GM21528 (cell line): ENCODE results near the gene DUS3L.
"Not testable (repeated sequence)": the region's sequence is repeated elsewhere in the genome, so short reads cannot be mapped to it uniquely, and the experiment has no call there.

Source experiments
- ATAC-seq: cut with Tn5 transposase; IDR thresholded peaks from one replicate; pipeline ENCODE4 v1.9.1; 2021; ENCODE audit warnings: mild to moderate bottlenecking, moderate library complexity; ENCODE audit not compliant: unreplicated experiment, low FRiP score

DUS3L gene

DNA sequence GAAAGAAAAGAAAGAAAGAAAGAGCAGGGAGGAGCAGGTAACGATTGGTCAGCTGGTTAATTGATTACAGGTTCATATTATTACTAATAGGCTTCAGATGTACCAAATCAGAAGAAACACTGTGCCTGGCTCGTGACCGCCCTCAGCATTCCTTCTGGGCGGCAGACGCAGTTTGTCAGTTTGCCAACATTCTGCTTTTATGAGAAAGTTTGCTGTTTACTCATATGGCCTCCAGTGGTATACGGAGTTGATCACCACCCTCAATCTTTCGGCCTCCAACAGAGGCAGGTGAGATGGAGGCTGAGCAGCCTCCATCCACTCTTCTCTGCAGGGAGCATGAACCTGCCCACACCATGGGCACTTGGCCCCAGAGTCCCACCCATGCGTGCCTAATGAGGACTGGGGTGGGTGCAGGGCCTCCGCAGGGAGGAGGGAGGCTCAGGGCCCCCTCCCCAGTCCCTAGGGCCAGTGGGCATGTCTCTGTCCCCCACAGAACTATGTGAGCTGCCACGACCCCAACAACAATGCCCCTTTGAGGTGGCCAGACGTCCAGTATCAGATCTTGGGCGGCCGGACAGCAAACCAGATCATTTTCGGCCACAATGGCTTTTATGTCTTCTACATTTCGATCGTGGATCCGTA is 15.2 kb downstream of the DUS3L start:
- ATAC-seq: no peak

DNA sequence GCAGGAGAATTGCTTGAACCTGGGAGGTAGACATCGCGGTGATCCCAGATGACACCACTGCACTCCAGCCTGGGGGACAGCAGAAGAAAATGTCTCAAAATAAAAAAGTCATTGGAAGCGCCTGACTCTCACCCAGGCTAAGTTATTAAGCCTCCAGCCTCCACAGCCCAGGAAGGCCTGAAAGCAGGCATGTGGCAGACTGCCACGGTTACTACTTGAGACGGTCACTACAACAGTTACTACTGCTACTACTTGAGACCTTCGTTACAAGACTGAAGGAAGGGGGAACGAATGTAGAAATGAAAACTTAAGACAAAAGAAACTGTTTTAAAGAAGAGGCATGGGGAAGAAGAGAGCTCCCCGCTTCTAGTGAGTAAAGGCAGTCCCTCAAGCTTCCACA is 16.0 kb downstream of the DUS3L start:
- no peak for ATAC-seq

DNA sequence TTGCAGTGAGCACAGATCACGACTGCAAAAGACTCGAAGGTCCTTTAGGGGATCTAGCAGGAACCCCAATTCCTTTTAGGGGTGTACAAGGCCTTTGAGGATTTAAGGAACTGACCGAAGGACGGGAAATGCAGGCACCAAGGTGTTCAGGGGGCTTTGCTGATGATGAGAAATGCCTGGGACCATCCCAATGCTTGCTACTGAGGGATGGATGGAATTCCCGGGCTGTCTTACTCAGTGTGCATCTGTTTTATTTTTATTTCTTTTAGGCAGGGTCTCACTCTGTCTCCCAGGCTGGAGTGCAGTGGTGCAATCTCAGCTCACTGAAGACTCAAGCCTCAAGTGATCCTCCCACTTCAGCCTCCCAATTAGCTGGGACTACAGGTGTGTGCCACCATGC is 17.7 kb downstream of the DUS3L start:
- no peak for ATAC-seq

DNA sequence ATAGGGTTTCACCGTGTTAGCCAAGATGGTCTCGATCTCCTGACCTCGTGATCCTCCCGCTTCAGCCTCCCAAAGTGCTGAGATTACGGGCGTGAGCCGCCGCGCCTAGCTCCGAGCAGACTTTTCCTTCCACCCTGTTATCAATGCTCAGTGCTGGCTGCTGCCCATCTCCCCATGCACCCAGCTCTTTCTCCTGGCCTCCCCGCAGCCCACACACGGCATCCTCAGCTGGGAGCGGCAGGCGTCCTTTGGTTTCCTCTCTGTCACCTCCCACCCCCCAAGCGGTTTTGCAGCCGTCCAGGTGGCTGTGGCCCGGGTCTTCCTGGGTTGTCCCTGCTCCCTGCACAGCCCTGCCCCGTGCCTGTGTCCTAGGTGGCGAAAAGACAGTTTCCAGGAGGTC is 18.5 kb downstream of the DUS3L start:
- ATAC-seq: no peak

DNA sequence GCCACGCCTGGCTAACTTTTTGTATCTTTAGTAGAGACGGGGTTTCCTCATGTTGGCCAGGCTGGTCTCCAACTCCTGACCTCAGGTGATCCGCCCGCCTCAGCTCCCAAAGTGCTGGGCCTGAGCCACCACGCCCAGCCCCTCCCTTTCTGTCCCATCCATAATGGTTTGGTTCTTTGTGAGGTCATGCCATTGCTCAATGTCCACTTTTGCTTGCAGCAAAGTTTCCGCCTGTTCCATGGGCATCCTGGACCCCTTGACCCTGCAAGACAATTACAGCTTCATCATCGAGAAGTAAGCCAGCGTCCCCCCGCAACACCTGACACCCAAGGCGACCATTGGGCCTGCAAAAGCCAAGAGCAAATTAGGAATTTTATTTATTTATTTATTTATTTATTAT is 23.0 kb downstream of the DUS3L start:
- ATAC-seq: no peak

DNA sequence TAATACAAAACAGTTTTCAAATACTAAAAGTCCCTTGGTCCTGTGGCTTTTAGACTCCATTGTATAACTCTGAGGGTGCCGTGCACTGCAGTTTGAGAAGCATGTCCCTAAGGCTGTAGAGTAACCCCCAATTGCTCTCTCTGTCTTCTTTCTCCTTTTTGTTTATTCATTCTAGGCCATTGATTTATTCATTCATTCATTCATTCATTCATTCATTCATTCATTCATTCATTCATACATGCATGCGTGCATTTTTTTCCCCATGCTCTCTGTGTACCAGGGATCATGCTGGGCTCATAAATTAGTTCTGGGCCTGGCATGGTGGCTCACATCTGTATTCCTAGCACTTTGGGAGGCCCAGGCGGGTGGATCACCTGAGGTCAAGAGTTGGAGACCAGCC is 25.7 kb downstream of the DUS3L start:
- no peak for ATAC-seq

DNA sequence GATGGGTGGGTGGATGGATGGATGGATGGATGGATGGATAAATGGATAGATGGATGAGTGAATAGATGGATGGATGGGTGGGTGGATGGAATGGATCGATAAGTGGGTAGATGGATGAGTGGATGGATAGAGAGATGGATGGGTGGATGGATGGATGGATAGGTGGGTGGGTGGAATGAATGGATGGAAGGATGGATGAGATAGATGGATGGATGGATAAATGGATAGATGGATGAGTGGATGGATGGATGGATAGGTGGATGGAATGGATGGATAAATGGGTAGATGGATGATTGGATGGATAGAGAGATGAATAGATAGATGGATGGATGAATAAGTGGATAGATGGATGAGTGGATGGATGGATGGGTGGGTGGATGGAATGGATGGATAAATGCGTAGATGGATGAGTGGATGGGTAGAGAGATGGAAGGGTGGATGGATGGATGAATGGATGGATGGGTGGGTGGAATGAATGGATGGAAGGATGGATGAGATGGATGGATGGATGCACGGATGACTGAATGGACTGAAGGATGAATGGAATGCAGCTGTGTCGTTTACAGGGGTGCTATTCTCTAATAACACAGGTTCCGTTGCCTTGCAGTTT is 28.2 kb downstream of the DUS3L start:
- no peak for ATAC-seq

DNA sequence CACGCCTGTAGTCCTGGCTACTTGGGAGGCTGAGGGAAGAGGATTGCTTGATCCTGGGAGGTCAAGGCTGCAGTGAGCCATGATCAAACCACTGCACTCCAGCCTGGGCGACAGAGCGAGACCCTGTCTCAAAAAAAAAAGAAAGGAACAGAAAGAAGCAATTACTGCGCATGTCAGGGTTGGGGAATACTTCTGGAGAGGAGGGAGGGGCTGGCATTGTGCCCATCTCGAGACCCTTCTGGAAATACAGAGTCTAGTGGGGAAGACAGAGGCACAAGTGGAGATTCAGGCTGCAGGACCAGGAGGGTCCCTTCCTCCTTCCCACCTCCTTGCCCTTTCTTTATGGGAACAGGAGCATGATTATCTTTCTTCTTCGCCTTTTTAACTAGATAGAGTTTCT is 37.2 kb downstream of the DUS3L start:
- ATAC-seq: no peak

DNA sequence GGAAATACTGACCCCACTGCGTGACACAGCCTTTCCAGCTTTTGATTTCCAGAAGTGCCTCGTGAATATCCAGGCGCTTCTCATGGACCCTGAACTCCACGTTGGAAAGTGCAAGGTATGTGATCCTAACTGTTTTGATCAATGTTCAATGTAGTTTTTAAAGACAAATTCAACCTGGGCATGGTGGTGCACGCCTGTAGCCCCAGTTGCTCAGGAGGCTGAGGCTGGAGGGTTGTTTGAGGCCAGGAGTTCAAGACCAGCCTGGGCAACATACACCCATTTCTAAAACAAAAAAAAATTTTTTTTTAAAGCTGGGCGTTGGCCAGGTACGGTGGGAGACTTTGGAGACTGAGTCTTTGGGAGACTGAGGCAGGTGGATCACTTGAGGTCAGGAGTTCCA is 39.3 kb downstream of the DUS3L start:
- ATAC-seq: no peak

DNA sequence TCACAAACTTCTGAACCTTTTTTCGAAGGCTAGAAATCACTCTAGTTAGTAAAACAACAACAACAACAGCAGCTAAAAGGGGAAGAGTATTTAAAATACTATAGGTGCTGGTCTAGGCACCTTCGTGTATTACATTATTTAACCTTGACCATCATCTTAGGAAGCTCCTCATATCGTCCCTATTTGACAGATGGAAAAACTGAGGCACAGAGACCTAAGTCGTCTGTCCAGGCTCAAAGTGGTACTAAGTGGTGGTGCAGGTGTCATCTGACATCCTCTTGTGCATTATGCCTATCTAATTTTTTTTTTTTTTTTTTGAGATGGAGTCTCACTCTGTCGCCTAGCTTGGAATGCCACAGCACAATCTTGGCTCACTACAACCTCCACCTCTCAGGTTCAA is 41.5 kb downstream of the DUS3L start:
- no peak for ATAC-seq

DNA sequence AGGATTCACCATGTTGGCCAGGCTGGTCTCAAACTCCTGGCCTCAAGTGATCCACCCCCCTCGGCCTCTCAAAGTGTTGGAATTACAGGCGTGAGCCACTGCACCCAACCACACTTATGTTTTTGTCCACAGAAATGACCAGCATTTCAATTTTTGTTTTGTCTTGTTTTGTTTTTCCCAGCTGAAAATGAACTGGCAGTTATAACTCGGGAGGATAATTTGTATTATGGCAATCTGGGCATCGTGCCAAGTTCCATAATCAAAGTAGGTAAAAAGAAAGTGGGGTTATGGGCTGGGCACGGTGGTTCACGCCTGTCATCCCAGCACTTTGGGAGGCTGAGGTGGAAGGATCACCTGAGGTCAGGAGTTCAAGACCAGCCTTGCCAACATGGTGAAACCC is 42.0 kb downstream of the DUS3L start:
- ATAC-seq: not testable (repeated sequence)

DNA sequence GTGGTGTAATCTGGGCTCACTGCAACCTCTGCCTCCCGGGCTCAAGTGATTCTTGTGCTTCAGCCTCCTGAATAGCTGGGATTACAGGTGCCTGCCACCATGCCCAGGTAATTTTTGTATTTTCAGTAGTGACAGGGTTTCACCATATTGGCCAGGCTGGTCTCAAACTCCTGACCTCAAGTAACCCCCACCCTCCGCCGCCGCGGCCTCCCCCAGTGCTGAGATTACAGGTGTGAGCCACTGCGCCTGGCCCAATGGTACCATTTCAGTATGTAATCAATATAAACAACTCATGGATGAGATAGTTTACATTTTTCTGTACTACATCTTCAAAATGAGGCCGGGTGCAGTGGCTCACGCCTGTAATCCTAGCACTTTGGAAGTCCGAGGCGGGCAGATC is 46.0 kb downstream of the DUS3L start:
- not testable (repeated sequence) for ATAC-seq

DNA sequence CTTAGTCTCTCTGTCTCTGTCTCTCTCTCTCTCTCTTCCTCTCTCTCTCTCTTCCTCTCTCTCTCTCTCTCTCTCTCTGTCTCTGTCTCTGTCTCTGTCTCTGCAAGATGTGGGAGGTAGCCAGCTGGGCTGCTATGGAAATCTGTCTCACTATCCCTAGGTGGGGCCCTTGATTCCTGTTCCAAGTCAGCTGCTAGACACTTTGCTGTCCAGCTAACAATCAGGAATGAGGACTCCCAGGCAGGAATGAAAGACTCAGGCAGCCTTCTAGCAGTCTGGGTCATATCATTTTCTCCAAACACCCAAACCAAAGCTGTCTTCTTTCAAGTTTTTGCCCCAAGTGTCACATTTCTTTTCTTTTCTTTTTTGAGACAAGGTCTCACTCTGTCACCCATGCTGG is 47.3 kb downstream of the DUS3L start:
- no peak for ATAC-seq

DNA sequence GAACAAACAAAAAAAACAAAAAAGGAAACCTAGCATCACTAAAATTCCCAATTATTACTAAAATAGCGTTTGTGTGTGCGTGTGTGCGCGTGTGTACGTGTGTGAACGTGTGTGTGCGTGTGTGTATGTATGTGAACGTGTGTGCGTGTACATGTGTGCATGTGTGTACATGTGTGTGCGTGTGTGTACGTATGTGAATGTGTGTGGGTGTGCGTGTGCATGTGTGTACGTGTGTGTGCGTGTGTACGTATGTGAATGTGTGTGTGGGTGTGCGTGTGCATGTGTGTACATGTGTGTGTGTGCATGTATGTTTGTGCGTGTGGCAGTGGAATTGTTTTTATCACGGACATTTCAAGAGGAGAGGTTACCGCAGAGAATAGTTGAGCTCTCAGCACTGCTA is 48.9 kb downstream of the DUS3L start:
- ATAC-seq: no peak

DNA sequence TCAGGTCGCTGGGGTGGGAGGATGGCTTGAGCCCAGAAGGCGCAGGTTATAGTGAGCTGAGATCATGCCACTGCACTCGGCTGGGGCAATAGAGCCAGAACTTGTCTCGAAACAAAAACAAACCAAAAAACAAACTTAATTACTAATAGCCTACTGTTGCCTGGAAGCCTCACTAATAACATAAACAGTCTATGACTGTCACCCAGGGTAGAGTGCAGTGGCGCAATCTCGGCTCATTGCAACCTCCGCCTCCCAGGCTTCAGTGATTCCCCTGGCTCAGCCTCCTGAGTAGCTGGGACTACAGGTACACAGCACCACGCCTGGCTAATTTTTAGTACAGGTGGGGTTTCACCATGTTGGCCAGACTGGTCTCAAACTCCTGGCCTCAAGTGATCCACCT is 52.5 kb downstream of the DUS3L start:
- ATAC-seq: no peak
